Parathyroid adenoma (tissue), 2 donors: ENCODE measurements around the gene SHKBP1.

Experiments used
- H2AFZ ChIP-seq: fragments of 300-600 bp; sonication (generic); one replicate; pipeline ENCODE4 v1.7.0; 2017; ENCODE audit warnings: antibody characterized with exemption, mild to moderate bottlenecking
- H3K27ac ChIP-seq: fragments of 300-600 bp; sonication (generic); one replicate; pipeline ENCODE4 v1.7.0; 2017
- H3K27me3 ChIP-seq: fragments of 300-600 bp; sonication (generic); one replicate; pipeline ENCODE4 v1.7.0; 2017; ENCODE audit warnings: low read length; ENCODE audit not compliant: control insufficient read depth, insufficient read depth
- H3K36me3 ChIP-seq: fragments of 300-600 bp; sonication (generic); one replicate; pipeline ENCODE4 v1.7.0; 2017; ENCODE audit warnings: low read length; ENCODE audit not compliant: control insufficient read depth, insufficient read depth
- H3K4me1 ChIP-seq: fragments of 300-600 bp; sonication (generic); one replicate; pipeline ENCODE4 v1.7.0; 2017; ENCODE audit warnings: control low read depth
- H3K4me2 ChIP-seq: fragments of 300-600 bp; sonication (generic); one replicate; pipeline ENCODE4 v1.7.0; 2017; ENCODE audit warnings: low read length
- H3K4me3 ChIP-seq: fragments of 300-600 bp; sonication (generic); one replicate; pipeline ENCODE4 v1.7.0; 2017; ENCODE audit warnings: low read depth, low read length
- H3K79me2 ChIP-seq: fragments of 300-600 bp; sonication (generic); one replicate; pipeline ENCODE4 v1.7.0; 2017; ENCODE audit warnings: control low read depth
- H3K9ac ChIP-seq: fragments of 300-600 bp; sonication (generic); one replicate; pipeline ENCODE4 v1.7.0; 2017; ENCODE audit warnings: mild to moderate bottlenecking
- H3K9me3 ChIP-seq: fragments of 300-600 bp; sonication (generic); one replicate; pipeline ENCODE4 v1.7.0; 2017; ENCODE audit warnings: low read length; ENCODE audit not compliant: control insufficient read depth
- CTCF ChIP-seq: fragments of 300-600 bp; sonication (generic); IDR thresholded peaks from one replicate; pipeline ENCODE4 v1.7.0; 2017; ENCODE audit warnings: antibody characterized with exemption, mild to moderate bottlenecking
- donor health status: primary hyperparathyroidism.

The SHKBP1 gene

GRCh38 chr19:40599331-40599901 lies 22.7 kb downstream of the SHKBP1 start:
- Histone ChIP-seq H3K4me3 (no peak overlapping the region), H3K4me2 (no peak overlapping the region), H3K4me1 (peaks cover 19% of the 10 kb centered on the region), H3K79me2 (no peaks in the 10 kb centered on the region), H3K9ac (no peak overlapping the region), H3K36me3 (no peaks in the 10 kb centered on the region), H3K9me3 (no peaks in the 10 kb centered on the region), H3K27ac (no peak overlapping the region), H2AFZ (peak overlapping the region; percentile 39), H3K27me3 (no peaks in the 10 kb centered on the region)
- no peak for TF ChIP-seq CTCF

DNA sequence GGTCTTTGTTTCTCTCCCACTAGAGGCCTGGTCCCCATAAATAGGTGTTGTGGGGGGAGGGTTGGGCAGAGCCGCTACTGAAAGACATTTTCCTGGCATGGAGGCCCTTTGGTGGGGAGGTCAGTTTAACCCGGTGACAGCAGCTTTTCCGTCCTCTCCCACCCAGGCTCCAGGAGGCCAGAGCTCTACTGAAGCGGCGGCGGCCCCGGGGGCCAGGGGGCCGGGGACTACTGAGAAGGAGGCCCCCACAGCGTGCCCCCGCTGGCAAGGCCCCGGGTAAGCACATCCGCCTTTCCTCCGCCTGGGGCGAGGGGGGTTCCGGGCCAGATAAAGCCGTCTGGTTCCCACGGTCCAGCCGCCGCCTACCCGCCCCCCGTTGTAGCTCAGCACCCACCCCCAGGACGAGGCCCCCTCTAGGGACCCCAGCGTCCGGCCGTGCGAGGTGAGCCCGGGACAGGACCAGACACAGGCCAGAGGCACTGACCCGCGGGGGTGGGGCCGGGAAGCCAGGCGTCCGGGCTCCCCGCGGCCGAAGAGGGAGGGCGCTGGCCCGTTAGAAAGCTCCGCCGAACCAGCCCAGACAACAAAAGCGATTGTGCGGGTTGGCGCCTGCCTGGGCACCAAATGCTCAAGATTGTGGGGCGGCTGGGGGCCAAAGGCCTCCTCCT lies 23.4 kb downstream of the SHKBP1 start:
- H2AFZ ChIP-seq, result peak overlapping the region; percentile 39
- no peaks in the 10 kb centered on the region for H3K79me2 ChIP-seq
- H3K36me3 ChIP-seq, result no peaks in the 10 kb centered on the region
- no peaks in the 10 kb centered on the region for H3K27me3 ChIP-seq
- no peak overlapping the region for H3K27ac ChIP-seq
- H3K4me1 ChIP-seq, result peaks cover 19% of the 10 kb centered on the region
- no peak for TF ChIP-seq CTCF
- H3K9ac ChIP-seq, result no peak overlapping the region
- H3K9me3 ChIP-seq, result no peaks in the 10 kb centered on the region
- no peak overlapping the region for H3K4me2 ChIP-seq
- H3K4me3 ChIP-seq, result no peak overlapping the region

DNA sequence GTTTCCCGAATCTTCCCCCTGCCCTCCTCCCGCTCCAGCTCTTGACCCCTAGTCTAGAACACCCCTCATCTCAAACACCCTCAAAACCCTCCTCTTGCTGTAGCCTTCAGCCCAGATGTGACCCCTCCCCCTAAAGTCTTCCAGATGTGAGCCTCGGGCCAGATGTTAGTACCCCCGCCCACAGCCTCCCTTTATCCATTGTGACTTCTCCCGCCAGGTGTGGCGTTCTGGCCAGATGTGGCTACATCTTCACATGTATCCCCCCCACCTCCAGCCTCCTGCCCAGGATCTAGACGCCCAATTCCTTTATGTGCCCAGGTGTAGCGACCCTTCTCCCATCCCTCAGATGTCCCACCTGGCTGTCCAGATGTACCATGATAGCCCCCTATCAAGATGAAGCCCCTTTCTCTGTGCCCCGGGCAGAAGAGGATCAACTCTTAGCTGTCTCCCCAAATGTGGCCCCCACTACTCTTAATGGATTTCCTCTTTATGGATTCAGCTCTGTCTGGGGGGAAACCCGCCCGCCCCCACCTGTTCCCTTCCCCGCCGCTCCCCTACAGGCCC lies 24.0 kb downstream of the SHKBP1 start:
- Histone ChIP-seq H3K9ac (no peak overlapping the region), H3K36me3 (no peaks in the 10 kb centered on the region), H3K27ac (no peak overlapping the region), H3K27me3 (no peaks in the 10 kb centered on the region), H2AFZ (no peak overlapping the region), H3K4me2 (peak overlapping the region; percentile 32), H3K9me3 (no peaks in the 10 kb centered on the region), H3K4me3 (no peak overlapping the region), H3K79me2 (no peaks in the 10 kb centered on the region), H3K4me1 (peaks cover 19% of the 10 kb centered on the region)
- no peak for TF ChIP-seq CTCF

GRCh38 chr19:40601134-40601974 lies 24.7 kb downstream of the SHKBP1 start, which contains the start of gene LTBP4:
Gene LTBP4, plus strand, starts transcription at chr19:40601369. Its CDS starts 19 bp downstream, at chr19:40601388.
- Histone ChIP-seq H3K79me2 (no peaks in the 10 kb centered on the region), H3K27me3 (no peaks in the 10 kb centered on the region), H3K4me1 (peaks cover 24% of the 10 kb centered on the region), H3K9me3 (no peaks in the 10 kb centered on the region), H2AFZ (peak within 1 kb of the TSS; percentile 84), H3K36me3 (no peaks in the 10 kb centered on the region), H3K4me3 (peak within 1 kb of the TSS; percentile 50), H3K27ac (no peak within 1 kb of the TSS), H3K9ac (no peak within 1 kb of the TSS), H3K4me2 (peak within 1 kb of the TSS; percentile 83)
- no peak for TF ChIP-seq CTCF
